OCI-M1 (cell line): Measurements from ENCODE around the gene NHERF2.
"Not testable (repeated sequence)": the region's sequence is repeated elsewhere in the genome, so short reads cannot be mapped to it uniquely, and the experiment has no call there.

Experiments
- DNase-seq: peaks from one replicate; lab custom pipeline; 2025; lab: John Stamatoyannopoulos, UW

NHERF2 gene

GRCh38 chr16:2007081-2007836 lies 19.4 kb upstream of the NHERF2 start:
- DNase-seq: no peak

DNA sequence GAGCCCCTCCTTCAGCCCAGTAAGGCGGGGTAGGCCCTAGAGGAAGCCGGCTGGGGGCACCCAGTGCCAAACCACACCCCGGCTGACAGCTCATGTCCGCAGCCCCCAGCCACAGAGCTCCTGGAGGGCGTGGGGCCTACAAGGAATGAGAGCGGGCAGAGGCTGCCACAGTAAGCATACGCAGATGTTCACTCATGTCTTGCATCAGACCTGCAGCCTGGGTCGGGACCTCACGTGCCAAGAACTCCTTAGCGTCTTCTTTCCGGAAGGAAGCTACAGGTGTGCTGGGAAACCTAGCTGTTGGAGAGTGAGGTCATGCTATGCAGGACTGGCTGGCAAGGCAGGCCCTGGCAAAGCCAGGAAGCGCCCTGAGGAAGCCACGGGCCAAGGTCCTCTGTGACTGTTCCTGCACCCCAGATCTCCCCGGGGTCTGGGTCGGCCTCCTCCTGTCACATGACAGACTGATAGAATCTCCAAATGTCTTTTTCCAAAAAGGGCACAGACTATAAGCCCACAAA lies 18.6 kb upstream of the NHERF2 start:
- peak; percentile 45 for DNase-seq

- peak; percentile 31 for DNase-seq
These were observed 18.0 kb upstream of the NHERF2 start for GRCh38 chr16:2008631-2009163.

DNA sequence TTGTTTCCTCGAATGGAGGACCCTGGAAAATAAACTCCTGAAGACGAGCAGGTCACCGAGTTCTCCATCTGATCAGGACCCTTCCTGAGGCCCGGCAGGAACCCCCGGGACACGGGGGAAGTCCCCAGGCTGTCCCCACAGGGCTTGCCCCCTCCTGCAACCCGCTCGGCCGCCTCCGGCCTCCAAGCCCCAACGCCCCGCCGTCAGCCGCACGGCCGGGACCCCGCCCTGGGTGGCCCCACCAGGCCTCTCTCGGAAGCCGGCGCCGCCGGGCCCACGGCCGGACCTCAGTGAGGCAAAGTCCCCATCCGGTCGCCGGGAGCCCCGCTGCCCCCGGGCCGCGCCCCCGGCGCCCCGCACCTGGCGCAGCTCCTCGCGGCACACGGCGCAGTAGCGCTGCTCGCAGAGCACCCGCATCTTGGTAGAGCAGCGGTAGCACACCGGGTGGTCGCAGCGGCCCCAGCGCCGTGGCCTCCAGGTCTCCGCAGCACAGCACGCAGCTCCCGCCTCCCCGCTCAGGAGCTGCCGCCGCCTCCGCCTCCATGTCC lies 17.5 kb upstream of the NHERF2 start:
- DNase-seq: peak; percentile 40

DNA sequence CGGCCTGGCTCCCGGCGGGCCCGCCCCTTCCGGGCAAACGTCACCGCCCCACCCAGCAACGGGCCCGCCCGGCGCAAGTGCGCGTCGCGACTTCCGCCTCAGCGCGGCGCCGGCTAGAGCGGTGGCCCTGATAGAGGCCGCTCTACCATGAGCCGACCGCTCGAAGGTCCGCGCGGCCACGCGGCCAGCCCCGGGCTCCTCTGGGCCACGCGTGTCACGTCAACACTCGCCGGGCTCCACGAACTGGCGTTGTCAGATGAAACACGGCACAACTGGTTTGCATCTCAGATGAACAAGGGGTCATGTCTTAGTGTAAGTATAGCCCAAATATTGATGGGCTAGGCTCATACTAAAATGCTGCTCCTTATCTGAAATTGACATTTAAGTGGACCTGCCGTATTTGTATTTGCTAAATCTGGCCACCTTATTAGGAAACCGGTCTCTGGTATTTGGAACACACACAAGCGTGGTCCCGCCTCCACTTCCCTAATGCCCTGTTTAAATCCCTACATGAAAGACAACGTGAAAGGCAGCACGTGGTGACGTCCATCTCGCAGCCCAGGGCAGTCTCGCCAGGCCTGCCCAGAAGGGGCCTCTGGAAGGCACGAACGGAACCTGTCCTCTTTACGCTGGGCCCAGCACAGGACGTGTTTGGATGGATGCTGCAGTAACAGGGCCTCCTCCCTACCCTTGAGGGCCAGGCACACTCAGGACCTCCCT lies 16.8 kb upstream of the NHERF2 start, which contains the start of gene ZNF598:
TSS of gene ZNF598 (minus strand) at position 31 of the 720 bp plus-strand sequence.
- peak; percentile 92 for DNase-seq

DNA sequence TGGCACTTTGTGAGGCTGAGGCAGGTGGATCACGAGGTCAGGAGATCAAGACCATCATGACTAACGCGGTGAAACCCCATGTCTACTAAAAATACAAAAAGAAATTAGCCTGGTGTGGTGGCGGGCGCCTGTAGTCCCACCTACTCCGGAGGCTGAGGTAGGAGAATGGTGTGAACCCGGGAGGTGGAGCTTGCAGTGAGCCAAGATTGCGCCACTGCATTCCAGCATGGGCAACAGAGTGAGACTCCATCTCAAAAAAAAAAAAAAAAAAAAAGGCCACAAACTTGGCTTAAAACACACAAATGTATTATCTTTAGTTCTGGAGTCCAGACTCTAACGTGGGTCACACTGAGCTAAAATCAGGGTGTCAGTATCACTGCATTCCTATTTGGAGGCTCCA lies 15.0 kb upstream of the NHERF2 start:
- DNase-seq: not testable (repeated sequence)

DNA sequence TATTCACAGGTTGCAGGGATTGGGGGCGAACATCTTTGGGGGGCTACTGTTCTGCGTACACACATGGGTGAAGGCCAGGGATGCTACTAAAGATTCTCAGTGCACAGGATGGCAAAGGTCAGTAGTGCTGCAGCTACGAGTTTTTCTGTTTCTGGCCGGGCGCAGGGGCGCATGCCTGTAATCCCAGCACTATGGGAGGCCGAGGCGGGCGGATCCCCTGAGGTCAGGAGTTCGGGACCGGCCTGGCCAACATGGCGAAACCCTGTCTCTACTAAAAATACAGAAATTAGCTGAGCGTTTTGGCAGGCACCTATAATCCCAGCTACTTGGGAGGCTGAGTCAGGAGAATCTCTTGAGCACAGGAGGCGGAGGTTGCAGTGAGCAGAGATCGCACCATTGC lies 13.2 kb upstream of the NHERF2 start:
- no peak for DNase-seq

- DNase-seq: no peak
These were observed 11.4 kb upstream of the NHERF2 start for GRCh38 chr16:2015117-2015946.

DNA sequence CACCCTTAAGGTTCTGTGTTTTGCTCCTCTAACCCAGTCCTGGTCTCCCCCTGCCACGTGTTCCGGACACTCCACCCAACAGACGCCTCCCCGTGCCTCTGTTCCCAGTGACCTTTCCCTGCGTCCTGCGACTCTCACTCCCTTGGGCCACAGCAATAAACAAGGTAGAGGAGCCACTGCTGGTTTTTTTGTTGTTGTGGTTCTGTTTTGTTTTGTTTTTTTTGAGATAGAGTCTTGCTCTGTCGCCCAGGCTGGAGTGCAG lies 10.8 kb upstream of the NHERF2 start:
- DNase-seq: no peak

GRCh38 chr16:2016407-2016922 lies 10.2 kb upstream of the NHERF2 start:
- DNase-seq: peak; percentile 25

DNA sequence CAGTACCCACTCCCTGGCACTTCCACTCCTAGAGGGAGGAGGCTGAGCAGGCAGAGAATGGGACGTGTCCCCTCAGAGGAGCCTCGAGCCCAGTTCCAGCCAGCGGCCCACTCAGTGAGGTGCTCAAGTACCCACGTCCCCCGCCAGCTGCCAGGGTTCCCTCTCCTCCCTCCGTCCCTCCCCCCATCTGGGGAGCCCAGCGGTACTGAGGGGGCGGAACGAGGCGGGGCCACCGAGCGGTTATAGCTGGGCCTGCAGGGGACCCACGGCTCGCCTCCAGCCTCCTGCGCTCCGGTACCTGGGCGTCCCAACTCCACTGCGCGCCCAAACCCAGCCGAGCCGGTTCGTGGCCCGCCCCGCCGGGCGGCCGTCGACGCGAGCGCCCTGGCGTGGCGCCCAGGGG lies 7.2 kb upstream of the NHERF2 start, which contains the start of gene NPW:
TSS of gene NPW (plus strand) at position 268 of the 403 bp plus-strand sequence.
- no peak for DNase-seq

DNA sequence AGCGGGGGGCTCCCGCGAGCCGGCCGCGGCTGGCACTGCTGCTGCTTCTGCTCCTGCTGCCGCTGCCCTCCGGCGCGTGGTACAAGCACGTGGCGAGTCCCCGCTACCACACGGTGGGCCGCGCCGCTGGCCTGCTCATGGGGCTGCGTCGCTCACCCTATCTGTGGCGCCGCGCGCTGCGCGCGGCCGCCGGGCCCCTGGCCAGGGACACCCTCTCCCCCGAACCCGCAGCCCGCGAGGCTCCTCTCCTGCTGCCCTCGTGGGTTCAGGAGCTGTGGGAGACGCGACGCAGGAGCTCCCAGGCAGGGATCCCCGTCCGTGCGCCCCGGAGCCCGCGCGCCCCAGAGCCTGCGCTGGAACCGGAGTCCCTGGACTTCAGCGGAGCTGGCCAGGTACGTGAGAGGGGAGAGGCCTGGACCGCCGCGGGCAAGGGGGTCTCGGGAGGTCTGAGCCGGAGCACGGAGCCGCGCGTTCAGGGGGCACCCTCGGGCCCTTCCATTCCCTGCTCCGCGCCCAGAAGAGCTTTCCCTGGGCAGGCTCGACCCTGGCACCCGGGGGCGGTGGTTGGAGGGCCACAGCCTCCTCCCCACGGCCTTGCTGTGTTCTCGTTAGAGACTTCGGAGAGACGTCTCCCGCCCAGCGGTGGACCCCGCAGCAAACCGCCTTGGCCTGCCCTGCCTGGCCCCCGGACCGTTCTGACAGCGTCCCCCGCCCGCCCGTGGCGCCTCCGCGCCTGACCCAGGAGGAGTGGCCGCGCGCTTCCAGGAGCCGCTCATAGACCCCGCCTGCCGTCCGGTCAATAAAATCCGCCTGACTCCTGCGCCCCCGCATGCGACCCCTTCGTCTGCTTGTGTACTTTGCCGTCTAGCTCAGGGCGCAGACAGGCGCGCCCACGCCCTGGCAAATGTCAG lies 6.5 kb upstream of the NHERF2 start:
- no peak for DNase-seq

GRCh38 chr16:2022723-2023091 lies 4.0 kb upstream of the NHERF2 start:
- no peak for DNase-seq

DNA sequence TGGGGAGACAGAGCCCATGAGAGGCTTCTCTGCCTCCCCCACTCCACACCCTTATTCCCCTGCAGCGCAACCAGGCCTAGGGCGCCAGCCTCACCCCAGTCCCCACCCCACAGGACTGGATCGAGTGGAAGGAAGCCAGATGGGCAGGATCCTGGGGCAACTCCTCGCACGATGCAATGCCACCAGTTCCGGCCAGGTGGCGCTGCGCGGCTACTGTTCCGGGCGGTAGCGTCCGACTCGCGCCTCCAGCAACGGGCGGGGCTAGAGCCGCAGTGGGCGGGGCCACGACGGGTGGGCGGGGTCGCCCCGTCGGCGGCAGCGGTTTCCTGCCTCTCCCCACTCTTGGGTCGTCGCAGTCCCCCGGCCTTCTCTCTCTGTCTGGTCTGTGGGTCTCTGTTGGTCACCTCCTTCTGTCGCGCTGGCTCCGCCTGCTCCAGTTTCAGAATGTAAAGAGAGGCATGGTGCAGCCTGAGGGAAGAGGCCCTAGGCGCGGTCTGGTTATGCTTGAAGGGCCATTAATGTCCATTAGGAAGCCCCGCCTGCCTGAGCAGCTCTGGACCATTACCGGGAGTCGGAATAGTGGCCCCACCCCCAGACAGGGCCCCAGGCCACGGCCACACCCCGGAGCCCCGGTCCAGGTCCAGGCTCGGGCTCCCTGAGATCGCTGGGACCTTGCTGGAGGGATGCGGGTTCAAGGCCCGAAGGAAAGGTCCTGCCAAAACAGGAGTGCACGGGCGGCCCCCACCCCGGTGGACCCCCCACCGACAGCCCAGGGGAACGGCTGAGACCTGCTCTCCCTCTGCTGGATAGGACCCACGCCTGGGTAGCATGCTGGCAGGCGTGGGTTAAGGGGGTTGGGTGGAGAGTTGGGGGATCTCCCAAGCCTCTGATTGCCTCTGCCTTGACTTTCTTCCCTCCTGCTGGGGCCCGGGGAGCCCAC lies 3.3 kb upstream of the NHERF2 start:
- DNase-seq: peak; percentile 94

- DNase-seq: no peak
These were observed 2.7 kb upstream of the NHERF2 start for GRCh38 chr16:2024032-2024420.

GRCh38 chr16:2025251-2025650 lies 1.5 kb upstream of the NHERF2 start:
- DNase-seq: no peak

- DNase-seq: no peak
These were observed 733 bp upstream of the NHERF2 start for GRCh38 chr16:2025878-2026460.

- DNase-seq: no peak
These were observed 615 bp downstream of the NHERF2 start for GRCh38 chr16:2027024-2028010.
